HepG2 (cell line): ENCODE results near the gene KIAA1328. TPM values are rescaled to one million over a fixed set of nuclear protein-coding genes. Genes with fewer than 3 reads are reported as not detected.
"Not testable (repeated sequence)": the region's sequence is repeated elsewhere in the genome, so short reads cannot be mapped to it uniquely, and the experiment has no call there.

Experiments
- ATAC-seq: fragments of 200-7000 bp; cut with Tn5 transposase; 3 replicates; pipeline ENCODE4 v1.9.1; 2020; ENCODE audit warnings: mild to moderate bottlenecking, moderate library complexity
- BruUV-seq: library from RNA; stranded (reverse); fragments of 400-500 nt; replicated peaks from 2 replicates; lab custom pipeline; 2021; lab: Mats Ljungman, UMichigan
- CTCF ChIA-PET: fragments of 300-600 bp; formaldehyde crosslinking; extraction: SDS; loops from one replicate; lab custom pipeline; 2021; ENCODE audit warnings: low total read pairs, inconsistent platforms, low intra/inter-chr PET ratio; lab: Yijun Ruan, JAX
- POLR2A ChIA-PET: fragments of 350-600 bp; sonication (Branson Sonifier 250); formaldehyde crosslinking; loops from one replicate; lab custom pipeline; 2020; ENCODE audit warnings: antibody characterized with exemption, inconsistent platforms; lab: Yijun Ruan, JAX
- DNase-seq: peaks from one replicate; pipeline ENCODE4 v3.0.0-alpha.2; 2015; ENCODE audit warnings: low spot score
- FAIRE-seq: peaks from 3 replicates; lab custom pipeline; 2011; peaks lifted over from hg19 to GRCh38; lab: Jason Lieb, UNC
- H2AFZ ChIP-seq: one replicate; pipeline ENCODE4 v1.6.1; 2011; ENCODE audit warnings: low read length, inconsistent platforms
- H3K27ac ChIP-seq: fragments of 300-600 bp; 3 replicates; pipeline ENCODE4 v1.8.0; 2011; ENCODE audit warnings: mixed run types, mild to moderate bottlenecking, mixed read lengths, low read length, inconsistent platforms; ENCODE audit not compliant: insufficient read depth; ENCODE audit errors: extremely low read length
- H3K27me3 ChIP-seq, 2 experiments: fragments of 200-600 bp in 1 of 2; 2 replicates in 1 of 2; 3 replicates in 1 of 2; pipeline versions ENCODE4 v1.6.0 to v1.8.0; 2011; ENCODE audit warnings: low read length in 2 of 2, mild to moderate bottlenecking in 2 of 2, moderate library complexity in 2 of 2, inconsistent platforms in 1 of 2; ENCODE audit not compliant: insufficient read depth in 2 of 2, control insufficient read depth in 1 of 2
- H3K36me3 ChIP-seq, 2 experiments: fragments of 200-600 bp in 1 of 2; replicated peaks in 1 of 2; 2 replicates in 1 of 2; 3 replicates in 1 of 2; pipeline versions ENCODE4 v1.5.1 to v1.8.0; 2011; ENCODE audit warnings: low read length in 2 of 2, inconsistent platforms in 1 of 2; ENCODE audit not compliant: insufficient read depth in 2 of 2, control insufficient read depth in 1 of 2
- H3K4me1 ChIP-seq: 2 replicates; pipeline ENCODE4 v1.5.1; 2012; ENCODE audit warnings: low read length, inconsistent platforms; ENCODE audit not compliant: insufficient read depth
- H3K4me2 ChIP-seq: 2 replicates; pipeline ENCODE4 v1.6.0; 2011; ENCODE audit warnings: low read depth, low read length, inconsistent platforms
- H3K4me3 ChIP-seq, 3 experiments: fragments of 200-600 bp in 1 of 3; sonication (generic), shearing (Covaris generic) in 1 of 3; replicated peaks in 1 of 3; 2 replicates each; pipeline ENCODE4 v1.5.1; 2011 to 2016; ENCODE audit warnings: low read length in 3 of 3, inconsistent platforms in 2 of 3, low read depth in 2 of 3, mild to moderate bottlenecking in 2 of 3, control low read depth in 1 of 3, mixed read lengths in 1 of 3; ENCODE audit not compliant: insufficient read depth in 1 of 3
- H3K79me2 ChIP-seq: one replicate; pipeline ENCODE4 v1.6.1; 2011; ENCODE audit warnings: low read length, inconsistent platforms; ENCODE audit not compliant: insufficient read depth
- H3K9ac ChIP-seq: 2 replicates; pipeline ENCODE4 v1.6.0; 2011; ENCODE audit warnings: mild to moderate bottlenecking, low read depth, low read length, inconsistent platforms; ENCODE audit not compliant: insufficient read depth
- H3K9me3 ChIP-seq: 2 replicates; pipeline ENCODE4 v1.5.1; 2012; ENCODE audit warnings: mild to moderate bottlenecking, low read length
- H4K20me1 ChIP-seq: 2 replicates; pipeline ENCODE4 v1.6.0; 2011; ENCODE audit warnings: inconsistent platforms, mild to moderate bottlenecking, low read length, moderate library complexity; ENCODE audit not compliant: insufficient read depth
- MAF1 ChIP-seq: sonication (generic); formaldehyde crosslinking; IDR thresholded peaks from 2 replicates; pipeline ENCODE4 v1.5.0; 2020; ENCODE audit warnings: missing genetic modification reagents, borderline replicate concordance
- WGBS: methylation state at CpG from one replicate; pipeline ENCODE4 v1.1.6; 2017; ENCODE audit warnings: low lambda C conversion rate; 5-methylcytosine and 5-hydroxymethylcytosine counted together
- in situ Hi-C: cut with HindIII; loops from 2 replicates; pipeline ENCODE4 v1.10.0; 2017; ENCODE audit warnings: low pct_unique_long_range_greater_than_20kb; ENCODE audit not compliant: extremely low pct_ligation_motif_present
- intact Hi-C: fragments of 100-400 bp; cut with micrococcal nuclease; formaldehyde crosslinking; loops from one replicate; pipeline ENCODE4 v1.10.0; 2022; ENCODE audit not compliant: unreplicated experiment
- polyA plus RNA-seq, 8 experiments: library from polyadenylated mRNA; depleted of rRNA in 3 of 8; stranded (reverse) in 7 of 8; unstranded in 1 of 8; fragments of >200 nt; fragmentation: Illumina TruSeq in 4 of 8; extraction: Trizol in 4 of 8; gene quantifications; 2 replicates each; pipeline versions ENCODE4 v1.2.1 to v1.2.3, GENCODE V29; 2011 to 2016; ENCODE audit warnings: low read depth in 4 of 8, missing spikeins in 1 of 8, mixed read lengths in 1 of 8; ENCODE audit not compliant: insufficient read depth in 1 of 8
- total RNA-seq, 5 experiments: library from RNA; depleted of rRNA; stranded (reverse); fragments of >200 nt; fragmentation: Illumina TruSeq; extraction: Trizol; gene quantifications; 2 replicates each; pipeline ENCODE4 v1.2.3, GENCODE V29; 2016; ENCODE audit warnings: low read depth in 1 of 5

The KIAA1328 gene
- total and polyA plus RNA-seq, 2 of the 13 experiments (the other 11 are each of a cell fraction or from before 2014, with no cell fraction given) = 4.1 to 6.0 TPM

DNA sequence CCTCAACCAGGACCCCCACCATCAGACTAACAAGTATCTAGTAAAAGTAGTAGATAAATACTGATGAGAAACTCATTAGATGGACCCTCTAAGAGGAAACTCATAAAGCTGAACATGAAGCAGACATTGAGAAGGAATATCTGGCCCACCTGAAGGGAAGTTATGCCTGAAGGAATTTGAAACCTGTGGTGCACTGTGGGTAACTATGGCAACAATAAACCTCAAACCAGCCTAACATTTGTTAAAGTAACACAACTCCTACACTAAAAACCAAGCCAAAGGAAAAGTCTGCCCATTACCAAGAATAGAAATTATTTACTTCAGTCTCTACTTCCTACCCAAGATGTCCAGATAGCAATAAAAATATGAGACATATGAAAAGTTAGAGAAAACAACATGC lies 43.4 kb downstream of the KIAA1328 start (continued):
- TF ChIP-seq MAF1 (CRISPR knock-in tag) = no peak

DNA sequence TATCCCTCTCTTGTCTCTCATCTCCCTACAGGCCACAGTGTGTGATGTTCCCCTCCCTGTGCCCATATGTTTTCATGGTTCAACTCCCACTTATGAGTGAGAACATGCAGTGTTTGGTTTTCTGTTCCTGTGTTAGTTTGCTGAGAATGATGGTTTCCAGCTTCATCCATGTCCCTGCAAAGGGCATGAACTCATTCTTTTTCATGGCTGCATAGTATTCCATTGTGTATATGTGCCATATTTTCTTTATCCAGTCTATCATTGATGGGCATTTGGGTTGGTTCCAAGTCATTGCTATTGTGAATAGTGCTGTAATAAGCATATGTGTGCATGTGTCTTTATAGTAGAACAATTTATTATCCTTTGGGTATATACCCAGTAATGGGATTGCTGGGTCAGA lies 44.9 kb downstream of the KIAA1328 start:
- H2AFZ ChIP-seq, H3K9ac ChIP-seq, BruUV-seq, POLR2A ChIA-PET, FAIRE-seq, CTCF ChIA-PET, H3K4me1 ChIP-seq, intact Hi-C loops, H3K9me3 ChIP-seq, ATAC-seq, H3K27ac ChIP-seq, DNase-seq, H3K79me2 ChIP-seq, H3K4me2 ChIP-seq, H3K36me3 ChIP-seq, H3K27me3 ChIP-seq, H4K20me1 ChIP-seq, in situ Hi-C loops, H3K4me3 ChIP-seq: not testable (repeated sequence)

DNA sequence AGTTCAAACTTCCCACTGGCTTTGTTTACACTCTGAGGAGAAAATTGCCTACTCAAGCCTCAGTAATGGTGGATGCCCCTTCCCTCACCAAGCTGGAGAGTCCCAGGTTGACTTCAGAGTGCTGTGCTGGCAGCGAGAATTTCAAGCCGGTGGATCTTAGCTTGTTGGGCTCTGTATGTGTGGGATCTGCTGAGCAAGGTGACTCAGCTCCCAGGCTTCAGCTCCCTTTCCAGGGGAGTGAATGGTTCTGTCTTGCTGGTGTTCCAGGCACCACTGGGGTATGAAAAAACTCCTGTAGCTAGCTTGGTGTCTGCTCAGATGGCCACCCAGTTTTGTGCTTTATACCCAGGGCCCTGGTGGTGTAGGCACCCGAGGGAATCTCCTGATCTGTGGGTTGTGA lies 50.9 kb downstream of the KIAA1328 start:
- H3K27ac ChIP-seq, ATAC-seq, H3K9ac ChIP-seq, H3K4me3 ChIP-seq, H3K4me2 ChIP-seq, CTCF ChIA-PET, H3K79me2 ChIP-seq, BruUV-seq, H3K36me3 ChIP-seq, H3K4me1 ChIP-seq, H2AFZ ChIP-seq, H3K9me3 ChIP-seq, H3K27me3 ChIP-seq, in situ Hi-C loops, FAIRE-seq, POLR2A ChIA-PET, intact Hi-C loops, DNase-seq, H4K20me1 ChIP-seq: not testable (repeated sequence)
- 80% methylated on average over 1 of the region's 3 CpGs for WGBS
